Activated CD4-positive, alpha-beta T cell treated with anti-CD3 and anti-CD28 coated beads, Interleukin-2, amount 50 U/mL, for 24 hours (primary cell): ENCODE measurements around the gene ZBED1.
"Not testable (repeated sequence)": the region's sequence is repeated elsewhere in the genome, so short reads cannot be mapped to it uniquely, and the experiment has no call there.

Experiments
- DNase-seq, 2 donors: peaks; one replicate each; pipeline ENCODE4 v3.0.0-alpha.2; 2020; ENCODE audit warnings: low read depth in 1 of 2, low spot score in 1 of 2

The ZBED1 gene

GRCh38 chrX:2520539-2520938, 19.8 kb upstream of the ZBED1 start:
- no peak for DNase-seq

DNA sequence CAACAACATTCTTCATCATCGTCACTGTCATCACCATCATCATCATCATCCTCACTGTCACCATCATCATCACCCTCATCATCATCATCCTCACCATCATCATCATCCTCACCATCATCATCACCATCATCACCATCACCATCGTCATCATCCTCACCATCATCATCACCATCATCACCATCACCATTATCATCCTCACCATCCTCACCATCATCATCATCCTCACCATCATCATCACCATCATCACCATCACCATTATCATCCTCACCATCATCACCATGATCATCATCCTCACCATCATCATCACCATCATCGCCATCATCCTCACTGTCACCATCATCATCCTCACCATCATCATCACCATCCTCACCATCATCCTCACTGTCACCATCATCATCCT, 18.9 kb upstream of the ZBED1 start:
- not testable (repeated sequence) for DNase-seq

GRCh38 chrX:2517055-2517454, 16.3 kb upstream of the ZBED1 start:
- DNase-seq, result no peak

DNA sequence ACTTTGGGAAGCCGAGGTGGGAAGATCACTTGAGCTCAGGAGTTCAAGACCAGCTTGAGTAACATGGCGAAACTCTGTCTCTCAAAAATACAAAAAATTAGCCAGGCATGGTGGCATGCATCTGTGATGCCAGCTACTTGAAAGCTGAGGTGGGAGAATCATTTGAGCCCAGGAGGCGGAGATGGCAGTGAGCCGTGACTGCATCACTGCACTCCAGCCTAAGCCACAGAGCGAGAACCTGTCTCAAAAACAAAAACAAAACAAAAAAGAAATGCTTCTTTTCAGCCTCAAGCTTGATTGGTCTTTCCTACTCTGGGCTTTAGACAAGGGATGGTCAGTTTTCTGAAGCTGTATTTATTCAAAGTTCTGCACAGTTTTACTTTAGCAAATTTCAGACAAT, 15.8 kb upstream of the ZBED1 start:
- DNase-seq, result no peak

DNA sequence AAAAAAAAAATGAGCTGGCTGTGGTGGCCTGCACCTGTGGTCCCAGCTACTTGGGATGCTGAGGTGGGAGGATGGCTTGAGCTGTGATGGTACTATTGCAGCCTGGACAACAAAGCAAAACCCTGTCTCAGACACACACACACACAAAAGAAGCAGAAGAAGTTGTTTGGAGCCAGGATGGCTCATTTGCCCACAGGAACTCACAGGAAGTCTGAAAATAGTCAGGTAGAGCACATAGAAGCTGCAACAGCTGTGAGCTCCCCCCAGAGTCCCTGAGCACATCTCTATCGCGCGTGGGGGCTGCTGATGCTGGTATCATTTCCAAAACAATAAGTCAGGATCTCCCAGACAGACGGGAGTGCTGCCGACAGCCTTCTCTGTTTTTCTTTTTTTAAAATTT, 13.4 kb upstream of the ZBED1 start:
- DNase-seq, result no peak

GRCh38 chrX:2513121-2513664, 12.4 kb upstream of the ZBED1 start:
- DNase-seq, result no peak

DNA sequence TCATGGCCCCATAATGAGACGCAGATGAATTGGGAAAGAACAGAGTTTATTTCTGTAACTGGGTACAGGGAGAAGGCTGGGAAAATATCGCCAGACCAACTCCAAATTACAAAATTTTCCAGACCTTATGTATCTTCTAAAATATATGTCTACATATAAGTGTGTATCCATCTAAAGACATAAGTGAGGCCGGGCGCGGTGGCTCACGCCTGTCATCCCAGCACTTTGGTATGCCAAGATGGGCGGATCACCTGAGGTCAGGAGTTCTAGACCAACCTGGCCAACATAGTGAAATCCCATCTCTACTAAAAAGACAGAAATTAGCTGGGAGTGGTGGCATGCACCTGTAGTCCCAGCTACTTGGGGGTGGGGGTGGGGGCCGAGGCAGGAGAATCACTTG, 11.7 kb upstream of the ZBED1 start:
- DNase-seq, result no peak

- DNase-seq, result no peak
Observed at GRCh38 chrX:2511326-2511725, 10.6 kb upstream of the ZBED1 start.

GRCh38 chrX:2508648-2509335, 8.0 kb upstream of the ZBED1 start:
- no peak for DNase-seq

DNA sequence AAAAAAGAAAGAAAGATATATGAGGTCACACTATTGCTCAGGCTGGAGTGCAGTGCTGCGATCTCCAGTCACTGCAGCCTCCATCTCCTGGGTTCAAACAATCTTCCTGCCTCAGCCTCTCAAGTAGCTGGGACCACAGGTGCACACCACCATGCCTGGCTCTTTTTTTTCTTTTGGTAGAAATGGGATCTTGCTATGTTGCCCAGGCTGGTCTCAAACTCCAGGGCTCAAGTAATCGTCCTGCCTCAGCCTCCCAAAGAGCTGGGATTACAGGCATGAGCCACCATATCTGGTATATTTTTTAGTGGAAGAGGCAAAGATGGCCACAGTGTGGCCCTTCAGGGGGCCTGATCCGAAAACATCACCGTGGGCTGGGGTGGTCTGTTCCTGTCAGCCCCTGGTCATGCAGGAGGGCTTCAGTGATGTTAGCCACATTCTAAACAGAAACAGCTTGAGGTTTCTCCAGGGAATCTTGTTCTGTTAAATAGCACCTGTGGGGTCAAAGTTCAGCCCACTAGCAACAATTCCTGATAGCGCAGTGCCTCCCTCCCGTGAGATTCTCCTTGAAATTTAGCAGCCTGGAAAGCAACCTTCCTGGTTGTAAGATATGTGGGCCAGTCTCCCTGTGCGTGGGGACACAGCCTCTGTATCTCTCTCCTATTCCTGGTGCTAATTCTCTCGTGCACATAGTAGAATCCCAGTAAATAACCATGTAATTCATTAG, 7.3 kb upstream of the ZBED1 start:
- no peak for DNase-seq

GRCh38 chrX:2507196-2507595, 6.4 kb upstream of the ZBED1 start:
- DNase-seq, result no peak

DNA sequence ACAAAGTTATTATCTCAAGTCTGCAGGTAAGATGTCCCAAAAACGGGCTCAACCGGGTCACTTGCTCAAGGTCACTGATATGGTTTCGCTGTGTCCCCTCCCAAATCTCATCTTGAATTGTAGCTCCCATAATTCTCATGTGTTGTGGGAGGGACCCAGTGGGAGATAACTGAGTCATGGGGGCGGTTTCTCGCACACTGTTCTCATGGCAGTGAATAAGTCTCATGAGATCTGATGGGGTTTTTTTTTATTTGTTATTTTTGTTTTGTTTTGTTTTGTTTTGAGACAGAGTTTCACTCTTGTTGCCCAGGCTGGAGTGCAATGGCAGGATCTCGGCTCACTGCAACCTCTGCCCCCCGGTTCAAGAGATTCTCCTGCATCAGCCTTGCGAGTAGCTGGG, 4.6 kb upstream of the ZBED1 start:
- DNase-seq, result not testable (repeated sequence)

- DNase-seq, result no peak
Observed at GRCh38 chrX:2504706-2505332, 4.0 kb upstream of the ZBED1 start.

GRCh38 chrX:2503591-2504500, 3.1 kb upstream of the ZBED1 start:
- no peak for DNase-seq

GRCh38 chrX:2502668-2503519, 2.1 kb upstream of the ZBED1 start:
- no peak for DNase-seq

DNA sequence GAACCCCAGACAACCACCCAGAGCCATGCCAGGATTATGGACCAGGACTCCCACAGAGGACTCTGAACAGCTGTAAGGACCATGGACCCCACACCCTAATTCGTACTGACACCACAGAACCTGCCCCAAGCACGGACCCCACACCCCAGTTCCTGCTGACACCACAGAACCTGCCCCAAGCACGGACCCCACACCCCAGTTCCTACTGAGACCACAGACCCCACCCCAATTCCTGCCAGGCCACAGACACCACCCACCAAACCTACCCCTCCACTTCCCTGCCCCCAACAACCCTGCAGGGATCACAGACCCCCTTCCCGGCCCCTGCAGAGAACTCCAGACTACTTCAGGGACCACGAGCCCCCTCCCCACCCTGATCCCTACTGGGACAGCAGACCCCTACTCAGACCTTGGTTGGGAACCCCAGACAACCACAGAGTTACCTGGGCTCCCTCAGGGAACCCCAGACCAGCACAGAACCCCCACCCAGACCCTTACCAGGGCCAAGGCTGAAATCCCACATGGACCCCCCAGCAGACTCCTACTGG, 1.4 kb upstream of the ZBED1 start:
- no peak for DNase-seq

DNA sequence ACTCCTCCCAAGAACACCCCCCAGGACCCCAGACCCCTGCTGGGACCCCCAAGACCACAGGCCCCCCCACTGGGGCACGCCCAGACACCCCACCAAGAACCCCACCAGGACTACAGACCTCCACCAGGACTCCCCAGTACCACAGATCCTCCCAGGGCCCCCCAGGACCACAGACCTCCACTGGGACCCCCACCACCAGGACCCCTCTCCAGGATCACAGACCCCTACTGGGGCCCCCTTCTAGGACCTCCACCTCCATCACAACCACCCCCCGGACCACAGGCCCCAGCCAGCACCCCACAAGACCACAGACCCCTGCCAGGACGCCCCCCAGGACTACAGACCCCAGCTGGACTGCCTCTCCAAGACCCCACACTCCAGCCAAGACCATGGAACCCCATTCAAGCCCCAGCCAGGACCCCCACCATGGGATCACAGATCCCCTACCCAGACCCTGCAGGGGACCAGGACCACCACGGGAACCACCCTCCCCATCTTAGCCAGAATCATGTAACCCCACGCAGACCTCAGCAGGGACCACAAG, 855 bp upstream of the ZBED1 start:
- DNase-seq, result no peak

DNA sequence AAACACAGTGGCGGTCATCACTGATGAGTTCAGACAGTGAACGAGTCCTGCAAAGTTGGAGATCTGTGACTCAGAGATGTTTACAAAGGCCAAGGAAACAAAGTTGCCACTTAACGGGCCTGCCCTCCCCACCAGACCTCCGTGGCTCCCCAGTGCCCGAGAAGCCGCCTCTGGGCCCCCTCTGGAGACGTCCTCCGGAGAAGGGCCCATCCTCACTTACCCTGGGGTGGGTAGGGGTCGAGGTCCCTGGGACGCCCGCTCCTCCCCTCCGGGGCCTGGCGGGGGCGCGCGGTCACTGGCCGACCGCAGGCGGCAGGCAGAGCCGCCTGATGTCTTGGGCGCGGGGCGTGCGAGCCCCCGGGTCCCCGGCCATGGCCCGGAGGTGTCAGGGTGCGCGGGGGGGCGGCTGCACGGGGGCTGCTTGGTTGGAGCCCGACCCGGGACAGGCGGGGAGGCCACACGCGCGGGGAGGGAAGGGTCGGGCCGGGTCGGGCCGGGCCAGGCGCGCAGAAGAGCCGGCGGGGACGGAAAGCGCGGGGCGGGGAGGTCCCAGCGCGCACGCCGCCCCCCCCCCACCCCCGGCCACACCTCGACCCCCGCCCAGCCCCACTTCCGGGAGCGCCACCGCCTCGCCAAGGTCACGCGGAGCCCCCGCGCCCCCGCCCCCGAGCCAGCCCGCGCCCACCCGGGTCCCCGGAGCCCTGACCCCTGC, 529 bp downstream of the ZBED1 start:
- DNase-seq, result peak in 1 of 2 donors; percentile 12

DNA sequence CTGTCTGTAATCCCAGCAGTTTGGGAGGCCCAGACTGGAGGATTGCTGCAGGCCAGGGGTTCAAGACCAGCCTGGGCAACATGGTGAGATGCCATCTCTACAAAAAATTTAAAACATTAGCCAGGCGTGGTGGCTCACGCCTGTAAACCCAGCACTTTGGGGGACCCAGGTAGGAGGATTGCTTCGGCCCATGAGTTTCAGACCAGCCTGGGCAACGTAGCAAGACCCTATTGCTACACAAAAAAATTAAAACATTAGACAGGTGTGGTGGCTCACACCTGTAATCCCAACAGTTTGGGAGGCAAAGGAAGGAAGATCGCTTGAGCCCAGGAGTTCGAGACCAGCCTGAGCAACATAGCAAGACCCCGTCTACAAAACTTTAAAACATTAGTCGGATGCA, 1.3 kb downstream of the ZBED1 start:
- no peak for DNase-seq
